Mucosa of gallbladder (tissue), 1 donor: ENCODE results near the gene HIPK2. TPM values are rescaled to one million over a fixed set of nuclear protein-coding genes. Genes with fewer than 3 reads are reported as not detected.
A peak's percentile ranks its signal among the peaks of the same experiment; 100 is the strongest.

Source experiments
- DNase-seq: peaks from one replicate; pipeline ENCODE4 v3.0.0-alpha.2; 2020; ENCODE audit warnings: low spot score
- total RNA-seq: library from RNA; stranded (reverse); gene quantifications from one replicate; pipeline ENCODE4 v1.2.1, GENCODE V29; 2021
- donor health status: DM: no; HTN: no; CAD: no.

The HIPK2 gene
- total RNA-seq: 49.0 TPM

- peak; percentile 62 for DNase-seq
Observed at GRCh38 chr7:139777948-139778841, at the start of gene HIPK2. Gene HIPK2 (minus strand): TSS chr7:139777998. CDS start chr7:139777623, 375 bp downstream.

- no peak for DNase-seq
Observed at GRCh38 chr7:139827042-139827441, 49.2 kb upstream of the HIPK2 start.

- DNase-seq: no peak
Observed at GRCh38 chr7:139825666-139826290, 48.0 kb upstream of the HIPK2 start.

- DNase-seq: peak; percentile 48
Observed at GRCh38 chr7:139823959-139824521, 46.2 kb upstream of the HIPK2 start.

GRCh38 chr7:139822855-139823254 is 45.1 kb upstream of the HIPK2 start:
- DNase-seq: no peak

GRCh38 chr7:139821349-139822105 is 43.7 kb upstream of the HIPK2 start:
- DNase-seq: no peak

- no peak for DNase-seq
Observed at GRCh38 chr7:139820089-139820488, 42.3 kb upstream of the HIPK2 start.

- no peak for DNase-seq
Observed at GRCh38 chr7:139817249-139817648, 39.5 kb upstream of the HIPK2 start.

GRCh38 chr7:139813689-139814088 is 35.9 kb upstream of the HIPK2 start:
- DNase-seq: no peak

GRCh38 chr7:139813151-139813550 is 35.4 kb upstream of the HIPK2 start:
- DNase-seq: no peak

- no peak for DNase-seq
Observed at GRCh38 chr7:139811066-139811465, 33.3 kb upstream of the HIPK2 start.

GRCh38 chr7:139808846-139809442 is 31.1 kb upstream of the HIPK2 start:
- no peak for DNase-seq

- DNase-seq: no peak
Observed at GRCh38 chr7:139808427-139808826, 30.6 kb upstream of the HIPK2 start.

GRCh38 chr7:139807009-139807408 is 29.2 kb upstream of the HIPK2 start:
- DNase-seq: no peak

- DNase-seq: no peak
Observed at GRCh38 chr7:139804571-139804970, 26.8 kb upstream of the HIPK2 start.

- DNase-seq: no peak
Observed at GRCh38 chr7:139799586-139799985, 21.8 kb upstream of the HIPK2 start.

GRCh38 chr7:139798892-139799291 is 21.1 kb upstream of the HIPK2 start:
- no peak for DNase-seq

GRCh38 chr7:139798221-139798620 is 20.4 kb upstream of the HIPK2 start:
- DNase-seq: no peak

- DNase-seq: no peak
Observed at GRCh38 chr7:139797607-139798006, 19.8 kb upstream of the HIPK2 start.

GRCh38 chr7:139791316-139791715 is 13.5 kb upstream of the HIPK2 start:
- no peak for DNase-seq

- DNase-seq: no peak
Observed at GRCh38 chr7:139784648-139785047, 6.8 kb upstream of the HIPK2 start.
